Stimulated activated CD4-positive, alpha-beta T cell treated with anti-CD3 and anti-CD28 coated beads, Interleukin-4, amount 100 ng/mL, for 1 hour (primary cell): ENCODE data around the gene SUPT7L.

Source experiments
- DNase-seq: peaks from one replicate; pipeline ENCODE4 v3.0.0-alpha.2; 2020

SUPT7L gene, protein sequence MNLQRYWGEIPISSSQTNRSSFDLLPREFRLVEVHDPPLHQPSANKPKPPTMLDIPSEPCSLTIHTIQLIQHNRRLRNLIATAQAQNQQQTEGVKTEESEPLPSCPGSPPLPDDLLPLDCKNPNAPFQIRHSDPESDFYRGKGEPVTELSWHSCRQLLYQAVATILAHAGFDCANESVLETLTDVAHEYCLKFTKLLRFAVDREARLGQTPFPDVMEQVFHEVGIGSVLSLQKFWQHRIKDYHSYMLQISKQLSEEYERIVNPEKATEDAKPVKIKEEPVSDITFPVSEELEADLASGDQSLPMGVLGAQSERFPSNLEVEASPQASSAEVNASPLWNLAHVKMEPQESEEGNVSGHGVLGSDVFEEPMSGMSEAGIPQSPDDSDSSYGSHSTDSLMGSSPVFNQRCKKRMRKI

GRCh38 chr2:27663285-27664153 is at the start of gene SUPT7L, which contains the start of gene SLC4A1AP:
TSS of gene SUPT7L (minus strand) at chr2:27663614. CDS start at chr2:27662192, 1,422 bp downstream.
TSS of gene SLC4A1AP (plus strand) at chr2:27663889. CDS start at chr2:27663915, 26 bp downstream.
- peak; percentile 67 for DNase-seq

- DNase-seq: no peak
Measured at GRCh38 chr2:27713201-27713600, 49.8 kb upstream of the SUPT7L start.

- DNase-seq: no peak
Measured at GRCh38 chr2:27712522-27712921, 49.1 kb upstream of the SUPT7L start.

GRCh38 chr2:27711804-27712203 is 48.4 kb upstream of the SUPT7L start:
- DNase-seq: no peak

DNA sequence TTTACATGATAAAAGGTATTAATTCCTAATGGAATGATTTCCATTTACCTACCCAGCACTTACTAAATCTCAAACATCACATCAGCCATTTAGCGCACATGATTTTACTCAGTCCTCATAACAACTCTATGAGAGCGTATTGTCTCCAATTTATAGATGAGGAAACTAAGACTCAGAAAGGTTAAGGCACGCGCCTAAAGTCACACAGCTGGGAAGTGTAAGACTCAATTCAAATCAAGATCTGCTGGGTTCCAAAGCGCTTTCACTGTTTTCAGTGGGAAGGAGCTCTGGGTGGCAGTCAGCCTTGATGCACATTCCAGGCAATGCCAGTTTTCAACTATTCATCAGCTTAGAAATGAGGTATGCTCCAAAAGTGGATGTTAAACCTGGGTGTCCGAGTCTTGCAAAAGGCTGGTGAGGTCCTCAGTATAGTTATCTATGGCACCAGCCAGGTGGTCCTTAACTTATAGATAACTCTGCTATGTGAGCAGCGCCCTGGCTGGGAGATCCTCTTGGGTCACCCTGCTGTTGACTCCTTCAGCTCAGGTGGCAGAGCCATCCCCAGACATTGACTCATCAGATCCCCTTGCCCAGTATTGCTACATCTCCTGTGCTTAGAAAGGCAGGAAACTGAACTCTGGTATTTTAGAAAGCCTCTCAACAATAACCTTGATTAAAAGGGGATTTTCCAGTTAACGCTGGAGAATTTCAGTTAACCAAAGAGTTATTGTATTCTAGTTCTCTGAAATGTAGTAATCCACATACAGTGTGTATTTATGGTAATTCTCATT is 47.4 kb upstream of the SUPT7L start:
- DNase-seq: no peak

GRCh38 chr2:27709960-27710575 is 46.7 kb upstream of the SUPT7L start:
- no peak for DNase-seq

DNA sequence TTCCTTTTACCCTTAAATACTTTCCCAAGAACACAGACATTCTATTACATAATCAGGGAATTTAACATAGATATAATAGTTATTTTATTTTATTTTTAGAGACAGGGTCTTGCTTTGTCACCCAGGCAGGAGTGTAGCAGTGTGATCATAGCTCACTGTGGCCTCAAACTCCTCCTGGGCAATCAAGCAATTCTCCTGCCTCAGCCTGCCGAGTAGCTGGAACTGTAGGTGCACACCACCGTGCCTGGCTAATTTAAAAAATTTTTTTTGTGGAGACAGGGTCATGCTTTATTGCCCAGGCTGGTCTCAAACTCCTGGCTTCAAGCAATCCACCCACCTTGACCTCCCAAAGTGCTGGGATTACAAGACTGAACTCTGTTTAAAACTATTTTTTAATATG is 45.9 kb upstream of the SUPT7L start:
- no peak for DNase-seq

GRCh38 chr2:27708666-27709065 is 45.3 kb upstream of the SUPT7L start:
- no peak for DNase-seq

GRCh38 chr2:27708257-27708654 is 44.8 kb upstream of the SUPT7L start:
- DNase-seq: no peak

- no peak for DNase-seq
Measured at GRCh38 chr2:27707462-27708256, 44.2 kb upstream of the SUPT7L start.

GRCh38 chr2:27705851-27706622 is 42.6 kb upstream of the SUPT7L start:
- no peak for DNase-seq

- DNase-seq: no peak
Measured at GRCh38 chr2:27704342-27704876, 41.0 kb upstream of the SUPT7L start.

DNA sequence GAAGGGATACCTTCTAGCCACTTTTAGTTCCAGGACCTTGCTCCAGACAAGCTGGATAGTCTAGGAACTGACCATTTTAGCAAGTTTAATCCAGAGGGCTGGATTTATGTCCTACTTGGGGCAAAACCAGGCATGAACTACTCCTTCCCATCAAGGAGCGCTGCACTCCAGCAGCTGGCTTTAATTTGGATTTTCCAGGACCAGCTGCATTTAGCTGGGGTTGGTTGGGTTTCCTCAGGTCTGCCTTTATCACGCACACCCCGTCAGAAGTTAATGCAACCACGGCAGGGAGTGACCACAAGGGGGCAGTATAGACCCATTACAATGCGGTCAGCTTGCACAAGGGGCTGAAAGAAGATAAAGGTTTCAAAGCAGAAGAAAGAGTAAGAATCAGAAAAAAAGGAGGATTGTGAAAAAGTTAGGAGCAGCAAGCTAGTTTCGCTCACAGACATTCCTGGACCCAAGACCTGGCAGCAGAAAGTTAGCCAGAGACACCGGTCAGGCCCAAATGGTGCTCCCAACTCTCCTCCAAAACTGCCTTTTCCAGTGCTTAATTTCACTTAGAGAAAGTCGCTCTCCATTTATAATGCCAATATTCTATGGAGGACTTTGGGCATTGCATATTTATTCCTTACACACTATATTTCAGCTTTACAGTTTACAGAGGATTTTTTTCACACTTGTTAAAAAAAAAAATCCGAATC is 40.4 kb upstream of the SUPT7L start:
- peak; percentile 81 for DNase-seq

DNA sequence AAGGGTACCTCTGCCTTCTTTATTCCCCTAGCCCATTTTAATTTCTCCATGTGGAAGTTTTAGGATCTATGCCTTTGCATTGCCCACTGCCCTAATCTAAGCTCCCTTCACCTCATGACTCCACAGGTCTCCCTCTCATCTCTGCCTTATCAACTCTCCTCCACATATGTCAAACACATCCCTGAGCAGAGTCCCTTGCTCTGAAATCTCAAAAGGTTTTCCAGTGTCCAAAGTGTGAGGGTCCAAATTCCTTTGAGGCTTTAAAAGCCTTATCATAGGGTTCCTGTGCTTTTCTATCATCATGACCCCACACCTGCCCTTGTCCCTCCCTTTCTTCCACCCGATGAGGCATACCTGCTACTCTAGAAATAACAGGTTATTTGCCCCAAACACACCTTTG is 38.9 kb upstream of the SUPT7L start:
- DNase-seq: no peak

GRCh38 chr2:27701676-27702075 is 38.3 kb upstream of the SUPT7L start:
- DNase-seq: no peak

- DNase-seq: no peak
Measured at GRCh38 chr2:27697660-27698059, 34.2 kb upstream of the SUPT7L start.

- DNase-seq: no peak
Measured at GRCh38 chr2:27690052-27690451, 26.6 kb upstream of the SUPT7L start.

- DNase-seq: no peak
Measured at GRCh38 chr2:27689424-27689823, 26.0 kb upstream of the SUPT7L start.

DNA sequence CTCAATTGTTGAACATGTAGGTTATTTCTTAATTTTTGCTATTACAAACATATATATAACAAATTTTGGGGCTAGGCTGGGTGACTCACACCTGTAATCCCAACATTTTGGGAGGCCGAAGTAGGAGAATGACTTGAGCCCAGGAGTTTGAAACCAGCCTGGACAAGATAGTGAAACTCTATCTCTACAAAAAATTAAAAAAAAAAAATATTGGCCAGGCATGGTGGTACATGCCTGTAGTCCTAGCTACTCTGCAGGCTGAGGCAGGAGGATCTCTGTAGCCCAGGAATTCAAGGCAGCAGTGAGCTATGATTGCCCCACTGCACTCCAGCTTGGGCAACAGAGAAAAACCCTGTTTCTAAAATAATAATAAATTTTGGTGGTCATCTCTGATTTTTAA is 23.8 kb upstream of the SUPT7L start:
- no peak for DNase-seq

GRCh38 chr2:27685577-27685976 is 22.2 kb upstream of the SUPT7L start:
- no peak for DNase-seq
